Measurements from ENCODE around the gene SEMA6D.
A peak's percentile ranks its signal among the peaks of the same experiment; 100 is the strongest.

SEMA6D gene

GRCh38 chr15:47717036-47717612 is at the start of gene SEMA6D:
TSS of gene SEMA6D (plus strand) at chr15:47717505. CDS start at chr15:47759799, 42,294 bp downstream.
- peak; percentile 69 for DNase-seq

GRCh38 chr15:47669221-47669620 is 48.1 kb upstream of the SEMA6D start:
- DNase-seq, result peak; percentile 57

GRCh38 chr15:47670365-47670764 is 46.9 kb upstream of the SEMA6D start:
- no peak for DNase-seq

GRCh38 chr15:47673232-47673761 is 44.0 kb upstream of the SEMA6D start:
- DNase-seq, result peak; percentile 44

GRCh38 chr15:47674586-47675232 is 42.6 kb upstream of the SEMA6D start:
- DNase-seq, result peak; percentile 94

- no peak for DNase-seq
Observed at GRCh38 chr15:47675735-47676134, 41.6 kb upstream of the SEMA6D start.

GRCh38 chr15:47678040-47678439 is 39.3 kb upstream of the SEMA6D start:
- DNase-seq, result no peak

- DNase-seq, result no peak
Observed at GRCh38 chr15:47682661-47683060, 34.6 kb upstream of the SEMA6D start.

GRCh38 chr15:47685141-47685870 is 32.0 kb upstream of the SEMA6D start:
- DNase-seq, result no peak

GRCh38 chr15:47688573-47689086 is 28.7 kb upstream of the SEMA6D start:
- DNase-seq, result no peak

- no peak for DNase-seq
Observed at GRCh38 chr15:47689660-47690059, 27.6 kb upstream of the SEMA6D start.

- no peak for DNase-seq
Observed at GRCh38 chr15:47691882-47692281, 25.4 kb upstream of the SEMA6D start.

GRCh38 chr15:47696351-47696750 is 21.0 kb upstream of the SEMA6D start:
- DNase-seq, result no peak

GRCh38 chr15:47705281-47705997 is 11.9 kb upstream of the SEMA6D start:
- DNase-seq, result no peak

GRCh38 chr15:47707391-47707790 is 9.9 kb upstream of the SEMA6D start:
- no peak for DNase-seq

GRCh38 chr15:47708161-47708980 is 8.9 kb upstream of the SEMA6D start:
- DNase-seq, result no peak

- DNase-seq, result peak; percentile 3
Observed at GRCh38 chr15:47711655-47712054, 5.7 kb upstream of the SEMA6D start.

- DNase-seq, result no peak
Observed at GRCh38 chr15:47715402-47715801, 1.9 kb upstream of the SEMA6D start.

GRCh38 chr15:47715856-47716445 is 1.4 kb upstream of the SEMA6D start:
- no peak for DNase-seq

GRCh38 chr15:47716516-47716915 is 789 bp upstream of the SEMA6D start:
- DNase-seq, result no peak
